Stomach (tissue), 9 donors: ENCODE measurements around the gene RNPS1. TPM values are rescaled to one million over a fixed set of nuclear protein-coding genes. Genes with fewer than 3 reads are reported as not detected.
A peak's percentile ranks its signal among the peaks of the same experiment; 100 is the strongest.

ENCODE experiments used
- DNase-seq, 2 donors: peaks; one replicate each; pipeline versions ENCODE4 v3.0.0 to v3.0.0-alpha.2; 2013 to 2019
- H3K27ac ChIP-seq, 5 donors: fragments of 200-600 bp in 4 of 5; sonication (generic) in 4 of 5; one replicate each; pipeline ENCODE4 v1.5.1; 2013 to 2019; ENCODE audit warnings: mild to moderate bottlenecking in 1 of 5, moderate library complexity in 1 of 5
- H3K27me3 ChIP-seq, 3 donors: fragments of 200-600 bp; sonication (generic); one replicate each; pipeline ENCODE4 v1.5.1; 2017 to 2019; ENCODE audit warnings: mixed run types in 1 of 3
- H3K36me3 ChIP-seq, 4 donors: fragments of 200-600 bp; sonication (generic); 1 replicate in 3 of 4; 2 replicates in 1 of 4; pipeline ENCODE4 v1.5.1; 2016 to 2019
- H3K4me1 ChIP-seq, 4 donors: fragments of 200-600 bp; sonication (generic); one replicate each; pipeline ENCODE4 v1.5.1; 2016 to 2019
- H3K4me3 ChIP-seq, 4 donors: fragments of 200-600 bp; sonication (generic) in 3 of 4; one replicate each; pipeline ENCODE4 v1.5.1; 2016 to 2019; ENCODE audit warnings: mild to moderate bottlenecking in 1 of 4
- H3K9me3 ChIP-seq, 4 donors: fragments of 200-600 bp; sonication (generic); one replicate each; pipeline ENCODE4 v1.5.1; 2016 to 2019
- CTCF ChIP-seq, 7 experiments: fragments of 450-650 bp in 4 of 7; fragments of 200-600 bp in 3 of 7; sonication (generic) in 3 of 7; IDR thresholded peaks; one replicate each; pipeline ENCODE4 v1.5.1; 2016 to 2019; ENCODE audit warnings: antibody characterized with exemption in 7 of 7, control low read depth in 2 of 7, mild to moderate bottlenecking in 1 of 7
- EP300 ChIP-seq: sonication (generic); formaldehyde crosslinking; IDR thresholded peaks from one replicate; pipeline ENCODE4 v1.6.1; 2017; ENCODE audit warnings: antibody characterized with exemption
- POLR2A ChIP-seq, 4 donors: fragments of 450-650 bp; IDR thresholded peaks; one replicate each; pipeline ENCODE4 v1.6.1; 2016; ENCODE audit warnings: antibody characterized with exemption in 4 of 4, control low read depth in 2 of 4, mild to moderate bottlenecking in 1 of 4, moderate library complexity in 1 of 4
- POLR2AphosphoS5 ChIP-seq, 3 donors: sonication (generic); formaldehyde crosslinking; IDR thresholded peaks; one replicate each; pipeline ENCODE4 v1.6.1; 2016; ENCODE audit warnings: antibody characterized with exemption in 3 of 3
- WGBS, 5 donors: extraction: QIAGEN DNeasy Blood & Tissue Kit in 3 of 5; methylation state at CpG; one replicate each; pipeline versions ENCODE4 v1.1.5 to v1.1.7; 2013 to 2018; 5-methylcytosine and 5-hydroxymethylcytosine counted together
- intact Hi-C: fragments of 100-400 bp; cut with DNase I; formaldehyde crosslinking; loops from one replicate; pipeline ENCODE4 v1.15.1; 2023; ENCODE audit warnings: low total_unique reads
- polyA plus RNA-seq, 3 donors: library from polyadenylated mRNA; stranded (reverse); fragments of 200-250 nt; gene quantifications; one replicate each; pipeline ENCODE4 v1.2.3, GENCODE V29; 2013
- total RNA-seq, 5 donors: library from RNA; depleted of rRNA; stranded (reverse); fragments of >200 nt; gene quantifications; one replicate each; pipeline versions ENCODE4 v1.1.0 to v1.2.3, GENCODE V29; 2014 to 2016
- donor health status: healthy with polysubstance abuse.
- donor health status: Bipolar disorder and iron deficiency.
- donor health status: healthy.

RNPS1 gene
- total and polyA plus RNA-seq, 8 donors: 72.7 to 162 (median 115) TPM

GRCh38 chr16:2285731-2286191 lies 17.8 kb upstream of the RNPS1 start:
- intact Hi-C loops: no loop called here
- 71 to 89% (median 79%) methylated on average over 9 to 13 of the region's 13 CpGs for WGBS, 5 donors
- peaks cover 4 to 86% (median 52%) of the 10 kb centered on the region in 4 donors for H3K36me3 ChIP-seq

GRCh38 chr16:2284797-2285576 lies 17.1 kb upstream of the RNPS1 start:
- Histone ChIP-seq H3K36me3 (peaks cover 4 to 86% (median 52%) of the 10 kb centered on the region in 4 donors), H3K4me1 (no peaks in the 10 kb centered on the region), H3K9me3 (no peaks in the 10 kb centered on the region), H3K27ac (no peak overlapping the region), H3K27me3 (no peaks in the 10 kb centered on the region), H3K4me3 (no peak overlapping the region)
- intact Hi-C loops: no loop called here
- no peak for TF ChIP-seq EP300
- TF ChIP-seq CTCF (IDR thresholded peaks at IDR 0.05): no peak
- no peak for TF ChIP-seq POLR2AphosphoS5 (IDR thresholded peaks at IDR 0.05)
- TF ChIP-seq POLR2A (IDR thresholded peaks at IDR 0.05): no peak
- DNase-seq: no peak
- 85 to 92% (median 89%) methylated on average over 24 to 35 of the region's 35 CpGs for WGBS, 5 donors

More at GRCh38 chr16:2285731-2286191, 17.8 kb upstream of the RNPS1 start:
- no peak overlapping the region for H3K27ac ChIP-seq
- no peaks in the 10 kb centered on the region for H3K9me3 ChIP-seq
- TF ChIP-seq POLR2AphosphoS5 (IDR thresholded peaks at IDR 0.05): no peak
- TF ChIP-seq POLR2A (IDR thresholded peaks at IDR 0.05): no peak
- TF ChIP-seq EP300: no peak
- no peak for TF ChIP-seq CTCF (IDR thresholded peaks at IDR 0.05)
- H3K4me3 ChIP-seq: no peak overlapping the region
- H3K4me1 ChIP-seq: no peaks in the 10 kb centered on the region
- DNase-seq: no peak
- no peaks in the 10 kb centered on the region for H3K27me3 ChIP-seq

DNA sequence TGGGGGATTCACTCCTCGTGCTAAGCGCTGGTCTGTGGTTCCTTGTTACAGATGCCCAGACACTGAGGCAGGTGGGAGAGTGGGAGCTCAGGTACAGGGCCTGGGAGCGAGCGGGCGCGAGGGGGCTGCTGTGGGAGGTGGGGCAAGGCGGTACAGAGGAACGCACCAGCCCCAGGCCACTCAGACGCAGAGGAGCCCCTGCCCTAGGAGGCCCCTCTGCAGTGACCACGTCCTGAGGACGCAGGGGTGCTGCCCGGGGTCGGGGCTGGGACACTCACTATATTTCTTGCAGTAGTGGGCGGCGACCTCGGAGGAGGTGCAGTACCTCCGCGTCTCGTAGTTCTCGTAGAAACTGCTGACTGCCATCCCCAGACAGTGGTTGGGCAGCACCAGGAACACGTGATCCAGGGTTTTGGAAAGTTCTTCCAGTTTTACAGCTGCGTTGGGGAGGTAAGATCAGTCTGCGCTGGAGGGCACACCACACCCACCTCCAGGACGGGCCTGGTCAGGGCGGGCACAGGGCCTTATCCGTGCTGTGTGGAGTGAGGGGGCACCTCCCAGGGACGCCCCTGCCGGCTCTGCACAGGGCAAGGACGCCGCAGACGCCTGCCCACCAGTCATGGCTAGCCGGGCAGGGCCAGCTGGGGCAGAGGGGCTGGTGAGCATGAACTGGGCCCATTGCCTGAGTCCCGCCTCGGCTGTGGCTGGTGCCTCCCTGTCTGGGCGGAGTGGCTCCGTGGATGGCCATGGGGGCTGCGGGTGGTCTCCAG lies 16.3 kb upstream of the RNPS1 start:
- 85 to 91% (median 89%) methylated on average over 34 to 37 of the region's 37 CpGs for WGBS, 5 donors
- Histone ChIP-seq H3K27ac (no peak overlapping the region), H3K4me3 (no peak overlapping the region), H3K4me1 (no peaks in the 10 kb centered on the region), H3K36me3 (peaks cover 1 to 79% (median 47%) of the 10 kb centered on the region in 4 donors), H3K9me3 (no peaks in the 10 kb centered on the region), H3K27me3 (no peaks in the 10 kb centered on the region)
- DNase-seq: peak in 1 of 2 donors; percentile 0
- TF ChIP-seq POLR2AphosphoS5 (IDR thresholded peaks at IDR 0.05) (no peak), CTCF (IDR thresholded peaks at IDR 0.05) (no peak), POLR2A (IDR thresholded peaks at IDR 0.05) (no peak), EP300 (no peak)
- intact Hi-C loops: no loop called here

- TF ChIP-seq CTCF (IDR thresholded peaks at IDR 0.05) (no peak), POLR2A (IDR thresholded peaks at IDR 0.05) (no peak), EP300 (no peak), POLR2AphosphoS5 (IDR thresholded peaks at IDR 0.05) (no peak)
- H3K36me3 ChIP-seq: peaks cover 0 to 77% (median 44%) of the 10 kb centered on the region in 4 donors
- no peak overlapping the region for H3K27ac ChIP-seq
- no peaks in the 10 kb centered on the region for H3K9me3 ChIP-seq
- WGBS, 5 donors: 81 to 89% (median 88%) methylated on average over 19 to 26 of the region's 26 CpGs
- H3K4me3 ChIP-seq: no peak overlapping the region
- H3K4me1 ChIP-seq: no peaks in the 10 kb centered on the region
- DNase-seq: peak in 1 of 2 donors; percentile 8
- intact Hi-C loops: no loop called here
- no peaks in the 10 kb centered on the region for H3K27me3 ChIP-seq
Observed at GRCh38 chr16:2282866-2283555, 15.1 kb upstream of the RNPS1 start.
